Measurements from ENCODE around the gene FAM98C. TPM values are rescaled to one million over a fixed set of nuclear protein-coding genes. Genes with fewer than 3 reads are reported as not detected.
A peak's percentile ranks its signal among the peaks of the same experiment; 100 is the strongest.

The FAM98C gene
- total RNA-seq, 2 donors from 2014 or later, result 19.9 to 59.5 TPM

GRCh38 chr19:38386971-38387549 is 15.8 kb upstream of the FAM98C start:
- intact Hi-C loops (cut with DNase I), result no loop called here
- H3K9me3 ChIP-seq, result no peaks in the 10 kb centered on the region
- peak overlapping the region; percentile 55 to 74 for H3K27ac ChIP-seq
- no peak for TF ChIP-seq CTCF (IDR thresholded peaks at IDR 0.05)
- no peak for TF ChIP-seq POLR2AphosphoS5 (IDR thresholded peaks at IDR 0.05)
- no peak for TF ChIP-seq POLR2A (IDR thresholded peaks at IDR 0.05)
- 11% methylated on average over 36 of the region's 36 CpGs for WGBS
- no peaks in the 10 kb centered on the region for H3K27me3 ChIP-seq (replicated peaks; ENCODE audit: insufficient read depth)
- peak overlapping the region; percentile 32 to 38 for H3K4me3 ChIP-seq
- DNase-seq (ENCODE audit: low spot score), result no peak
- peaks cover 5% of the 10 kb centered on the region for H3K4me1 ChIP-seq (replicated peaks)
- peaks cover 0 to 24% of the 10 kb centered on the region in 2 donors for H3K36me3 ChIP-seq

- WGBS, result under 1% methylated on average over 51 of the region's 51 CpGs
- H3K4me3 ChIP-seq, result peak within 1 kb of the TSS; percentile 32 to 38
- intact Hi-C loops (cut with DNase I), result no loop called here
- peaks cover 0 to 17% of the 10 kb centered on the region in 2 donors for H3K36me3 ChIP-seq
- peak within 1 kb of the TSS; percentile 55 to 74 for H3K27ac ChIP-seq
- no peaks in the 10 kb centered on the region for H3K9me3 ChIP-seq
- H3K27me3 ChIP-seq (replicated peaks; ENCODE audit: insufficient read depth), result no peaks in the 10 kb centered on the region
- peak; percentile 81 for DNase-seq (ENCODE audit: low spot score)
- peaks cover 5% of the 10 kb centered on the region for H3K4me1 ChIP-seq (replicated peaks)
- TF ChIP-seq POLR2A (IDR thresholded peaks at IDR 0.05), result peak; percentile 61
- TF ChIP-seq POLR2AphosphoS5 (IDR thresholded peaks at IDR 0.05), result peak; percentile 39
- no peak for TF ChIP-seq CTCF (IDR thresholded peaks at IDR 0.05)
Measured at GRCh38 chr19:38387550-38388348, 15.1 kb upstream of the FAM98C start, which contains the start of gene GGN. TSS of gene GGN (minus strand) at chr19:38388034. CDS start at chr19:38387261, 773 bp downstream.

GRCh38 chr19:38388349-38389100 is 14.4 kb upstream of the FAM98C start, which contains the start of gene SPRED3:
TSS of gene SPRED3 (plus strand) at chr19:38388697. CDS start at chr19:38390303, 1,606 bp downstream.
- intact Hi-C loops (cut with DNase I), result no loop called here
- peaks cover 5% of the 10 kb centered on the region for H3K4me1 ChIP-seq (replicated peaks)
- peak within 1 kb of the TSS; percentile 55 to 74 for H3K27ac ChIP-seq
- H3K4me3 ChIP-seq, result peak within 1 kb of the TSS; percentile 32 to 38
- no peak for TF ChIP-seq POLR2AphosphoS5 (IDR thresholded peaks at IDR 0.05)
- no peak for TF ChIP-seq CTCF (IDR thresholded peaks at IDR 0.05)
- no peak for TF ChIP-seq POLR2A (IDR thresholded peaks at IDR 0.05)
- WGBS, result under 1% methylated on average over 27 of the region's 46 CpGs
- H3K27me3 ChIP-seq (replicated peaks; ENCODE audit: insufficient read depth), result no peaks in the 10 kb centered on the region
- peaks cover 0 to 12% of the 10 kb centered on the region in 2 donors for H3K36me3 ChIP-seq
- peak; percentile 36 for DNase-seq (ENCODE audit: low spot score)
- H3K9me3 ChIP-seq, result no peaks in the 10 kb centered on the region

GRCh38 chr19:38389101-38389925 is 13.6 kb upstream of the FAM98C start:
- Histone ChIP-seq H3K4me1 (replicated peaks) (peaks cover 5% of the 10 kb centered on the region), H3K36me3 (peaks cover 0 to 4% of the 10 kb centered on the region in 2 donors), H3K27ac (peak overlapping the region; percentile 55 to 74), H3K4me3 (peak overlapping the region; percentile 32 to 38), H3K9me3 (no peaks in the 10 kb centered on the region), H3K27me3 (replicated peaks; ENCODE audit: insufficient read depth) (no peaks in the 10 kb centered on the region)
- no peak for DNase-seq (ENCODE audit: low spot score)
- intact Hi-C loops (cut with DNase I), result no loop called here
- no peak for TF ChIP-seq CTCF (IDR thresholded peaks at IDR 0.05)
- TF ChIP-seq POLR2A (IDR thresholded peaks at IDR 0.05), result no peak
- no peak for TF ChIP-seq POLR2AphosphoS5 (IDR thresholded peaks at IDR 0.05)
- WGBS, result 11% methylated on average over 28 of the region's 28 CpGs

All from prostate gland (tissue), 2 donors.